Measurements from ENCODE around the gene DPP7.

Gene DPP7

GRCh38 chr9:137070906-137071275 is 43.6 kb downstream of the DPP7 start:
- H3K4me3 ChIP-seq (ENCODE audit: low read length) = peak overlapping the region; percentile 93
- no peaks in the 10 kb centered on the region for H3K36me3 ChIP-seq (replicated peaks; ENCODE audit: low read depth, low read length)
- TF ChIP-seq EZH2phosphoT487 (IDR thresholded peaks at IDR 0.05; ENCODE audit: low read depth) (no peak), CTCF (IDR thresholded peaks at IDR 0.05; ENCODE audit: low read depth, low read length) (no peak)
- peak overlapping the region; percentile 62 for H3K27ac ChIP-seq (ENCODE audit: low read length)
- peak overlapping the region; percentile 64; the same call in 1 of the 2 replicates for H2AFZ ChIP-seq (ENCODE audit: low read depth, low read length)
- peak overlapping the region; percentile 96 for H3K4me2 ChIP-seq (ENCODE audit: low read length)
- H3K4me1 ChIP-seq (ENCODE audit: low read length) = peaks cover 23% of the 10 kb centered on the region
- no peaks in the 10 kb centered on the region for H3K9me3 ChIP-seq (ENCODE audit: insufficient read depth, low read length)
- peak overlapping the region; percentile 95 for H3K9ac ChIP-seq (ENCODE audit: low read length)
- peaks cover 15% of the 10 kb centered on the region for H3K79me2 ChIP-seq (ENCODE audit: low read length)
- H3K27me3 ChIP-seq (ENCODE audit: low read depth, low read length) = no peaks in the 10 kb centered on the region
- H4K20me1 ChIP-seq (ENCODE audit: insufficient read depth, low read length) = peaks cover 24% of the 10 kb centered on the region

- peak within 1 kb of the TSS; percentile 64; the same call in 1 of the 2 replicates for H2AFZ ChIP-seq (ENCODE audit: low read depth, low read length)
- no peaks in the 10 kb centered on the region for H3K27me3 ChIP-seq (ENCODE audit: low read depth, low read length)
These were observed 44.2 kb downstream of the DPP7 start, which contains the start of gene SAPCD2 for GRCh38 chr9:137070201-137070905. TSS of gene SAPCD2 (minus strand) at chr9:137070557. CDS start at chr9:137070460, 97 bp downstream.

GRCh38 chr9:137069508-137070091 is 44.9 kb downstream of the DPP7 start:
- Histone ChIP-seq H3K79me2 (ENCODE audit: low read length) (peaks cover 15% of the 10 kb centered on the region), H3K9ac (ENCODE audit: low read length) (peak overlapping the region; percentile 95), H3K9me3 (ENCODE audit: insufficient read depth, low read length) (no peaks in the 10 kb centered on the region), H3K27ac (ENCODE audit: low read length) (no peak overlapping the region), H3K4me3 (ENCODE audit: low read length) (peak overlapping the region; percentile 93), H2AFZ (ENCODE audit: low read depth, low read length) (no peak overlapping the region), H4K20me1 (ENCODE audit: insufficient read depth, low read length) (peaks cover 26% of the 10 kb centered on the region), H3K4me2 (ENCODE audit: low read length) (peak overlapping the region; percentile 97), H3K27me3 (ENCODE audit: low read depth, low read length) (no peaks in the 10 kb centered on the region), H3K36me3 (replicated peaks; ENCODE audit: low read depth, low read length) (no peaks in the 10 kb centered on the region), H3K4me1 (ENCODE audit: low read length) (peaks cover 23% of the 10 kb centered on the region)
- no peak for TF ChIP-seq EZH2phosphoT487 (IDR thresholded peaks at IDR 0.05; ENCODE audit: low read depth)
- TF ChIP-seq CTCF (IDR thresholded peaks at IDR 0.05; ENCODE audit: low read depth, low read length) = no peak

More at GRCh38 chr9:137070201-137070905, 44.2 kb downstream of the DPP7 start, which contains the start of gene SAPCD2:
- Histone ChIP-seq H3K79me2 (ENCODE audit: low read length) (peaks cover 15% of the 10 kb centered on the region), H3K9me3 (ENCODE audit: insufficient read depth, low read length) (no peaks in the 10 kb centered on the region), H4K20me1 (ENCODE audit: insufficient read depth, low read length) (peaks cover 26% of the 10 kb centered on the region), H3K4me1 (ENCODE audit: low read length) (peaks cover 23% of the 10 kb centered on the region), H3K36me3 (replicated peaks; ENCODE audit: low read depth, low read length) (no peaks in the 10 kb centered on the region), H3K4me3 (ENCODE audit: low read length) (peak within 1 kb of the TSS; percentile 93), H3K9ac (ENCODE audit: low read length) (peak within 1 kb of the TSS; percentile 95), H3K27ac (ENCODE audit: low read length) (peak within 1 kb of the TSS; percentile 62), H3K4me2 (ENCODE audit: low read length) (peak within 1 kb of the TSS; percentile 97)
- no peak for TF ChIP-seq EZH2phosphoT487 (IDR thresholded peaks at IDR 0.05; ENCODE audit: low read depth)
- TF ChIP-seq CTCF (IDR thresholded peaks at IDR 0.05; ENCODE audit: low read depth, low read length) = no peak
